ENCODE measurements around the gene KIF18B.

DNA sequence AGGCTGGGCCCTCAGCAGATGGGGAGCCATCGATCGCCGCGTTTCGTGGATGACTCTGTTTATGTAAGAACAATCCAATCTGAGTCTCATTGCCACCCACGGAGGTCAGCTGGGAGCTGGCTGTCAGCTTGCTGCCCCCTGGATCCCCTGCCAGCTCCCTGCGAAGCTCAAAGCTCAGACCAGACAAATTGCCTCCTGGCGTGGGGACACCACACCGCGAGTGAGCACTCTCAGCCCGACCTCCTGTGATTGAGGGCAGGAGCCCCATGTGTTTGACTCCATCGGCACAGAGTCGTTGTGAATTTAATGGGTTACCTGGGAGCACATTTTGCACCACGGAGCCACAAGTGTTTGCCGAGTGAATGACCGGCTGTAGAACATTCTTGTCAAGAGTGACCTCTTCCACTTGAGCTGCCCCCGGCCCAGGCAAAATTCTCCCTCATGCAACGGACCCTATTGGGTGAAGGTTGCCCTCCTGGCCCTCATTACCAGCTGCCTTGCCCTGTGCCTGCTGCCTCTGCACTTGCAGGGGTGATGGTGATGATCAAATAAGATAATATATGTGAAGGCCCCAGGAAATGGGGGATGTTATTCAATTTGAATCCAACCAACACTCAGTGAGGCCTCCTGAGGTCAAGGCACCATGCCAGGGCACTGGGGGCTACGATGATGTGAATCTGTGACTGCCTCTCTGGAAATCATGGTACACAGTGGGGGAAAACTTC is 24.7 kb downstream of the KIF18B start:
- TF ChIP-seq CHD4 (IDR thresholded peaks at IDR 0.05; ENCODE audit: borderline replicate concordance) (no peak), HDAC2 (IDR thresholded peaks at IDR 0.05) (no peak), EHMT2 (IDR thresholded peaks at IDR 0.05; ENCODE audit: low read depth) (no peak), SMC3 (IDR thresholded peaks at IDR 0.05) (no peak), RAD21 (conservative IDR thresholded peaks at IDR 0.05 in 1 of 2, IDR thresholded peaks at IDR 0.05 in 1 of 2) (no peak), EP300 (IDR thresholded peaks at IDR 0.05) (no peak)
- TF ChIP-seq, protein P1, sequence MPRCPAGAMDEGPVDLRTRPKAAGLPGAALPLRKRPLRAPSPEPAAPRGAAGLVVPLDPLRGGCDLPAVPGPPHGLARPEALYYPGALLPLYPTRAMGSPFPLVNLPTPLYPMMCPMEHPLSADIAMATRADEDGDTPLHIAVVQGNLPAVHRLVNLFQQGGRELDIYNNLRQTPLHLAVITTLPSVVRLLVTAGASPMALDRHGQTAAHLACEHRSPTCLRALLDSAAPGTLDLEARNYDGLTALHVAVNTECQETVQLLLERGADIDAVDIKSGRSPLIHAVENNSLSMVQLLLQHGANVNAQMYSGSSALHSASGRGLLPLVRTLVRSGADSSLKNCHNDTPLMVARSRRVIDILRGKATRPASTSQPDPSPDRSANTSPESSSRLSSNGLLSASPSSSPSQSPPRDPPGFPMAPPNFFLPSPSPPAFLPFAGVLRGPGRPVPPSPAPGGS (IDR thresholded peaks at IDR 0.05), result no peak
- TF ChIP-seq, protein P2, sequence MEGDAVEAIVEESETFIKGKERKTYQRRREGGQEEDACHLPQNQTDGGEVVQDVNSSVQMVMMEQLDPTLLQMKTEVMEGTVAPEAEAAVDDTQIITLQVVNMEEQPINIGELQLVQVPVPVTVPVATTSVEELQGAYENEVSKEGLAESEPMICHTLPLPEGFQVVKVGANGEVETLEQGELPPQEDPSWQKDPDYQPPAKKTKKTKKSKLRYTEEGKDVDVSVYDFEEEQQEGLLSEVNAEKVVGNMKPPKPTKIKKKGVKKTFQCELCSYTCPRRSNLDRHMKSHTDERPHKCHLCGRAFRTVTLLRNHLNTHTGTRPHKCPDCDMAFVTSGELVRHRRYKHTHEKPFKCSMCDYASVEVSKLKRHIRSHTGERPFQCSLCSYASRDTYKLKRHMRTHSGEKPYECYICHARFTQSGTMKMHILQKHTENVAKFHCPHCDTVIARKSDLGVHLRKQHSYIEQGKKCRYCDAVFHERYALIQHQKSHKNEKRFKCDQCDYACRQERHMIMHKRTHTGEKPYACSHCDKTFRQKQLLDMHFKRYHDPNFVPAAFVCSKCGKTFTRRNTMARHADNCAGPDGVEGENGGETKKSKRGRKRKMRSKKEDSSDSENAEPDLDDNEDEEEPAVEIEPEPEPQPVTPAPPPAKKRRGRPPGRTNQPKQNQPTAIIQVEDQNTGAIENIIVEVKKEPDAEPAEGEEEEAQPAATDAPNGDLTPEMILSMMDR (IDR thresholded peaks at IDR 0.05), result no peak
